Hepatocyte (in vitro differentiated cells): ENCODE measurements around the gene NRG3. TPM values are rescaled to one million over a fixed set of nuclear protein-coding genes. Genes with fewer than 3 reads are reported as not detected.

ENCODE experiments used
- DNase-seq: peaks from one replicate; pipeline ENCODE4 v3.0.0-alpha.2; 2016; ENCODE audit warnings: low spot score
- H2AFZ ChIP-seq: fragments of 200-600 bp; sonication (generic); 2 replicates; pipeline ENCODE4 v1.6.0; 2016; ENCODE audit warnings: antibody characterized with exemption, mild to moderate bottlenecking
- H3K27ac ChIP-seq: fragments of 200-600 bp; sonication (generic); 2 replicates; pipeline ENCODE4 v1.5.1; 2016; ENCODE audit warnings: mild to moderate bottlenecking
- H3K27me3 ChIP-seq: fragments of 200-600 bp; sonication (generic); 2 replicates; pipeline ENCODE4 v1.6.1; 2016
- H3K36me3 ChIP-seq: fragments of 200-600 bp; sonication (generic); replicated peaks from 2 replicates; pipeline ENCODE4 v1.5.1; 2016; ENCODE audit warnings: low read depth; ENCODE audit not compliant: insufficient read depth
- H3K4me1 ChIP-seq: fragments of 200-600 bp; sonication (generic); 2 replicates; pipeline ENCODE4 v1.5.1; 2016; ENCODE audit warnings: mild to moderate bottlenecking, moderate library complexity; ENCODE audit not compliant: insufficient read depth
- H3K4me2 ChIP-seq: fragments of 200-600 bp; sonication (generic); 2 replicates; pipeline ENCODE4 v1.6.0; 2016
- H3K4me3 ChIP-seq: fragments of 200-600 bp; sonication (generic); 2 replicates; pipeline ENCODE4 v1.5.1; 2016; ENCODE audit warnings: mild to moderate bottlenecking
- H3K79me2 ChIP-seq: fragments of 200-600 bp; sonication (generic); 2 replicates; pipeline ENCODE4 v1.6.0; 2017; ENCODE audit warnings: mild to moderate bottlenecking
- H3K9me2 ChIP-seq: fragments of 200-600 bp; sonication (generic); replicated peaks from 2 replicates; pipeline ENCODE4 v1.6.0; 2017; ENCODE audit warnings: mild to moderate bottlenecking; ENCODE audit not compliant: insufficient read depth
- H3K9me3 ChIP-seq: fragments of 200-600 bp; sonication (generic); 2 replicates; pipeline ENCODE4 v1.5.1; 2016; ENCODE audit warnings: low read depth, mild to moderate bottlenecking
- H4K20me1 ChIP-seq: fragments of 200-600 bp; sonication (generic); 2 replicates; pipeline ENCODE4 v1.6.0; 2016; ENCODE audit warnings: mild to moderate bottlenecking; ENCODE audit not compliant: insufficient read depth, poor library complexity, severe bottlenecking
- CTCF ChIP-seq: fragments of 200-600 bp; sonication (generic); IDR thresholded peaks from 2 replicates; pipeline ENCODE4 v1.5.1; 2016; ENCODE audit warnings: antibody characterized with exemption, mild to moderate bottlenecking; ENCODE audit not compliant: poor library complexity
- EZH2 ChIP-seq: fragments of 200-600 bp; sonication (generic); IDR thresholded peaks from 2 replicates; pipeline ENCODE4 v1.6.1; 2016; ENCODE audit warnings: antibody characterized with exemption, mild to moderate bottlenecking, borderline replicate concordance
- EZH2phosphoT487 ChIP-seq: fragments of 200-600 bp; sonication (generic); IDR thresholded peaks from one replicate; pipeline ENCODE4 v1.6.1; 2018; ENCODE audit warnings: antibody characterized with exemption, mild to moderate bottlenecking, low read depth, moderate library complexity; ENCODE audit not compliant: unreplicated experiment, severe bottlenecking
- WGBS: methylation state at CpG from one replicate; pipeline ENCODE4 v1.1.6; 2016; ENCODE audit warnings: low lambda C conversion rate; ENCODE audit errors: missing lambda C conversion rate; 5-methylcytosine and 5-hydroxymethylcytosine counted together
- polyA plus RNA-seq: library from polyadenylated mRNA; unstranded; fragments of >200 nt; fragmentation: Nextera tagmentation; extraction: Ambion mirVana; gene quantifications from 2 replicates; pipeline ENCODE4 v1.2.1, GENCODE V29; 2016
- total RNA-seq: library from RNA; depleted of rRNA; stranded (reverse); fragments of >200 nt; gene quantifications from 2 replicates; pipeline ENCODE4 v1.2.3, GENCODE V29; 2014

The NRG3 gene
- total and polyA plus RNA-seq, 2 experiments from 2014 or later, result 0.57 to 2.0 TPM

GRCh38 chr10:82234173-82234572, 359.2 kb downstream of the NRG3 start:
- H4K20me1 ChIP-seq, result no peaks in the 10 kb centered on the region
- TF ChIP-seq EZH2 (no peak), EZH2phosphoT487 (no peak), CTCF (no peak)
- no peak for DNase-seq
- no peaks in the 10 kb centered on the region for H3K9me3 ChIP-seq
- no peak overlapping the region for H3K4me2 ChIP-seq
- H3K4me3 ChIP-seq, result no peak overlapping the region
- 78% methylated on average over 4 of the region's 4 CpGs for WGBS
- no peaks in the 10 kb centered on the region for H3K79me2 ChIP-seq
- no peak overlapping the region for H3K27ac ChIP-seq
- H3K4me1 ChIP-seq, result no peaks in the 10 kb centered on the region
- no peak overlapping the region for H2AFZ ChIP-seq
- no peaks in the 10 kb centered on the region for H3K36me3 ChIP-seq
- H3K9me2 ChIP-seq, result no peaks in the 10 kb centered on the region
- H3K27me3 ChIP-seq, result no peaks in the 10 kb centered on the region

GRCh38 chr10:82236084-82236731, 361.2 kb downstream of the NRG3 start:
- no peaks in the 10 kb centered on the region for H3K27me3 ChIP-seq
- DNase-seq, result no peak
- no peaks in the 10 kb centered on the region for H3K36me3 ChIP-seq
- no peaks in the 10 kb centered on the region for H4K20me1 ChIP-seq
- H3K9me2 ChIP-seq, result no peaks in the 10 kb centered on the region
- TF ChIP-seq EZH2phosphoT487 (no peak), CTCF (no peak), EZH2 (no peak)
- H3K4me1 ChIP-seq, result no peaks in the 10 kb centered on the region
- no peak overlapping the region for H3K4me3 ChIP-seq
- no peak overlapping the region for H3K4me2 ChIP-seq
- no peak overlapping the region for H3K27ac ChIP-seq
- no peaks in the 10 kb centered on the region for H3K79me2 ChIP-seq
- H2AFZ ChIP-seq, result no peak overlapping the region
- no peaks in the 10 kb centered on the region for H3K9me3 ChIP-seq
- WGBS, result 82% methylated on average over 4 of the region's 4 CpGs

- WGBS, result 84% methylated on average over 1 of the region's 1 CpG
- H3K79me2 ChIP-seq, result no peaks in the 10 kb centered on the region
- H3K9me2 ChIP-seq, result no peaks in the 10 kb centered on the region
- H3K4me2 ChIP-seq, result no peak overlapping the region
- no peaks in the 10 kb centered on the region for H4K20me1 ChIP-seq
- no peaks in the 10 kb centered on the region for H3K36me3 ChIP-seq
- H3K9me3 ChIP-seq, result no peaks in the 10 kb centered on the region
- no peak overlapping the region for H3K4me3 ChIP-seq
- H3K27ac ChIP-seq, result no peak overlapping the region
- no peaks in the 10 kb centered on the region for H3K27me3 ChIP-seq
- no peak overlapping the region for H2AFZ ChIP-seq
- TF ChIP-seq EZH2, result no peak
- no peak for TF ChIP-seq CTCF
- TF ChIP-seq EZH2phosphoT487, result no peak
- peaks cover 9% of the 10 kb centered on the region for H3K4me1 ChIP-seq
- DNase-seq, result no peak
These were observed 363.3 kb downstream of the NRG3 start for GRCh38 chr10:82238291-82238690.

GRCh38 chr10:82240408-82240807, 365.4 kb downstream of the NRG3 start:
- H3K36me3 ChIP-seq, result no peaks in the 10 kb centered on the region
- no peak for DNase-seq
- TF ChIP-seq CTCF (no peak), EZH2phosphoT487 (no peak), EZH2 (no peak)
- H3K4me2 ChIP-seq, result no peak overlapping the region
- no peaks in the 10 kb centered on the region for H3K9me2 ChIP-seq
- H3K4me3 ChIP-seq, result no peak overlapping the region
- H3K4me1 ChIP-seq, result peaks cover 9% of the 10 kb centered on the region
- no peak overlapping the region for H2AFZ ChIP-seq
- H3K79me2 ChIP-seq, result no peaks in the 10 kb centered on the region
- H4K20me1 ChIP-seq, result no peaks in the 10 kb centered on the region
- no peaks in the 10 kb centered on the region for H3K9me3 ChIP-seq
- no peak overlapping the region for H3K27ac ChIP-seq
- WGBS, result 76% methylated on average over 3 of the region's 3 CpGs
- no peaks in the 10 kb centered on the region for H3K27me3 ChIP-seq
